GM12878 (cell line): ENCODE data around the gene MPC2. TPM values are rescaled to one million over a fixed set of nuclear protein-coding genes. Genes with fewer than 3 reads are reported as not detected.
A peak's percentile ranks its signal among the peaks of the same experiment; 100 is the strongest.

Source experiments
- ASH2L ChIP-seq: fragments of 300-600, 200-600 bp; sonication (generic); IDR thresholded peaks from 2 replicates; pipeline ENCODE4 v1.6.1; 2017; ENCODE audit warnings: low read depth, mild to moderate bottlenecking, borderline replicate concordance
- BMI1 ChIP-seq: fragments of 450-650 bp; IDR thresholded peaks from 2 replicates; pipeline ENCODE4 v1.6.1; 2016; ENCODE audit warnings: mild to moderate bottlenecking, moderate library complexity, borderline replicate concordance
- DPF2 ChIP-seq: fragments of 450-650 bp; IDR thresholded peaks from 2 replicates; pipeline ENCODE4 v1.6.1; 2017; ENCODE audit warnings: mild to moderate bottlenecking
- FOXM1 ChIP-seq: IDR thresholded peaks from 2 replicates; pipeline ENCODE4 v1.6.1; 2012; ENCODE audit warnings: low read depth, mild to moderate bottlenecking, inconsistent platforms, low read length, moderate library complexity
- PAX5 ChIP-seq: IDR thresholded peaks from 2 replicates; pipeline ENCODE4 v1.6.1; 2011; ENCODE audit warnings: low read depth, low read length, borderline replicate concordance
- RELA ChIP-seq: fragments of 450-650 bp; IDR thresholded peaks from 2 replicates; pipeline ENCODE4 v1.8.0; 2014; ENCODE audit warnings: borderline replicate concordance; ENCODE audit not compliant: partially characterized antibody
- TCF3 ChIP-seq: IDR thresholded peaks from 2 replicates; pipeline ENCODE4 v1.6.1; 2012; ENCODE audit warnings: low read depth, mild to moderate bottlenecking, low read length, borderline replicate concordance; ENCODE audit not compliant: insufficient read depth
- ZNF384 ChIP-seq: IDR thresholded peaks from 2 replicates; pipeline ENCODE4 v1.6.1; 2012; ENCODE audit warnings: low read depth, mild to moderate bottlenecking, low read length, improper control_type of control experiment, borderline replicate concordance
- polyA plus RNA-seq, 11 experiments: library from polyadenylated mRNA; depleted of rRNA in 4 of 11; unstranded in 6 of 11; stranded (reverse) in 5 of 11; fragments of >200 nt; fragmentation: Nextera tagmentation in 4 of 11; fragmentation: Illumina TruSeq in 1 of 11; extraction: Ambion mirVana in 4 of 11; extraction: Trizol in 1 of 11; gene quantifications; 1 replicate in 1 of 11; 2 replicates in 10 of 11; pipeline versions ENCODE4 v1.2.1 to v1.2.3, GENCODE V29; 2011 to 2016; ENCODE audit warnings: inconsistent platforms in 2 of 11, missing spikeins in 2 of 11, low read depth in 1 of 11
- total RNA-seq, 4 experiments: library from RNA; depleted of rRNA in 3 of 4; stranded (reverse); fragments of >200 nt in 3 of 4; fragmentation: Illumina TruSeq in 1 of 4; extraction: Trizol in 1 of 4; gene quantifications; 2 replicates each; pipeline versions ENCODE4 v1.2.1 to v1.2.3, GENCODE V29; 2013 to 2021
- TF ChIP-seq, protein P1 (sequence below): fragments of 450-650 bp; IDR thresholded peaks from 2 replicates; pipeline ENCODE4 v1.6.1; 2016; ENCODE audit warnings: mild to moderate bottlenecking, moderate library complexity, borderline replicate concordance
- TF ChIP-seq, protein P2 (sequence below): fragments of 450-650 bp; IDR thresholded peaks from 2 replicates; pipeline ENCODE4 v1.6.1; 2017; ENCODE audit warnings: low read depth, mild to moderate bottlenecking, moderate library complexity
- TF ChIP-seq, protein P3 (sequence below): IDR thresholded peaks from 2 replicates; pipeline ENCODE4 v1.6.1; 2012; ENCODE audit warnings: improper control_type of control experiment, low read depth, low read length; ENCODE audit not compliant: insufficient replicate concordance
- TF ChIP-seq, protein P4 (sequence below): IDR thresholded peaks from 2 replicates; pipeline ENCODE4 v1.6.1; 2011; ENCODE audit warnings: mild to moderate bottlenecking, low read depth, low read length, moderate library complexity; ENCODE audit not compliant: insufficient replicate concordance
- TF ChIP-seq, protein P5 (sequence below): fragments of 450-650 bp; IDR thresholded peaks from 2 replicates; pipeline ENCODE4 v1.6.1; 2017; ENCODE audit warnings: mild to moderate bottlenecking

MPC2 gene
- total and polyA plus RNA-seq, 10 of the 15 experiments (the other 5 are each of a cell fraction or from before 2014, with no cell fraction given), result 22.5 to 164 (median 63.3) TPM

DNA sequence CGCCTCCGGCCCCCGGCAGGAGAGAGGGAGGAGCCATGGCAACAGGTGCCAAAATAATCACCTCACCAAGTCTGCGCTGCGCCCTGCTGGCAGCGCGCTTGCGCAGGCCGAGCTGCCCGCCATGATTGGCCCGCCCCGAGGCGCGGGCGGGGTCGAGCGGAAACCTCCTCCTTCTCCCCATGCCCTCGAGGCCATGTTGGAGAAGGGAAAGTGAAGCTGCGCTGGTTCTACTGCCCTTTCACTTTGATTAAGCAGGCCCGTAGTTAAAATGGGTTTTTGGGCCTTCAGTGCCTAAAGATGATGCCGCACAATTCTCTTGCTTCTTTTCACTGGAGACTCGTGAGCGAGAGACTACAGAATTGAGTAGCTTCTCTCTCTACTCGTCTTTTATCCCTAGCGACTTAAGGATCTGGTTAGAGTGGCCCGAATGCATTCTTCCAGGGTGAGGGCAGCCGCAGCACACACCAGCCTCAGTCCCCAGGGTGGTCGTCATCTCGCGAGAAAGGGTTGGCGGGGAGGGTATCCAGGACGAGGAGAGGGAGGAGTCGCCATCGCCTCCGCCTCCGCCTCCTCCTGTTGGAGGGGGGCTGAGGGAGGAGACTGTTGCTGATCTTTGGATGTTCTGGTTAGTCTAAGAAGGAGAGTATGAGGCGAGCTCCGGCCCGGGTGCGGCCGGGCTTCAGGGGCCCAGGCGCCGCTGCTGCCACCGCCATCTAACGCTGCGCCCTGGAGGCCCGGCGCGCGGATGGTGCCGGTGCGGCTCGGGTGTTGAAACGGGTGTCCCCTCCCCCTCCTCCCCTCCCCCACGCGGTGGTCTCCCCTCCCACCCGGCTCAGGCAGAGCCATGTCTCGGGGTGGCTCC, 573 bp downstream of the MPC2 start, which contains the start of gene DCAF6 (continued):
- TF ChIP-seq, protein P1, sequence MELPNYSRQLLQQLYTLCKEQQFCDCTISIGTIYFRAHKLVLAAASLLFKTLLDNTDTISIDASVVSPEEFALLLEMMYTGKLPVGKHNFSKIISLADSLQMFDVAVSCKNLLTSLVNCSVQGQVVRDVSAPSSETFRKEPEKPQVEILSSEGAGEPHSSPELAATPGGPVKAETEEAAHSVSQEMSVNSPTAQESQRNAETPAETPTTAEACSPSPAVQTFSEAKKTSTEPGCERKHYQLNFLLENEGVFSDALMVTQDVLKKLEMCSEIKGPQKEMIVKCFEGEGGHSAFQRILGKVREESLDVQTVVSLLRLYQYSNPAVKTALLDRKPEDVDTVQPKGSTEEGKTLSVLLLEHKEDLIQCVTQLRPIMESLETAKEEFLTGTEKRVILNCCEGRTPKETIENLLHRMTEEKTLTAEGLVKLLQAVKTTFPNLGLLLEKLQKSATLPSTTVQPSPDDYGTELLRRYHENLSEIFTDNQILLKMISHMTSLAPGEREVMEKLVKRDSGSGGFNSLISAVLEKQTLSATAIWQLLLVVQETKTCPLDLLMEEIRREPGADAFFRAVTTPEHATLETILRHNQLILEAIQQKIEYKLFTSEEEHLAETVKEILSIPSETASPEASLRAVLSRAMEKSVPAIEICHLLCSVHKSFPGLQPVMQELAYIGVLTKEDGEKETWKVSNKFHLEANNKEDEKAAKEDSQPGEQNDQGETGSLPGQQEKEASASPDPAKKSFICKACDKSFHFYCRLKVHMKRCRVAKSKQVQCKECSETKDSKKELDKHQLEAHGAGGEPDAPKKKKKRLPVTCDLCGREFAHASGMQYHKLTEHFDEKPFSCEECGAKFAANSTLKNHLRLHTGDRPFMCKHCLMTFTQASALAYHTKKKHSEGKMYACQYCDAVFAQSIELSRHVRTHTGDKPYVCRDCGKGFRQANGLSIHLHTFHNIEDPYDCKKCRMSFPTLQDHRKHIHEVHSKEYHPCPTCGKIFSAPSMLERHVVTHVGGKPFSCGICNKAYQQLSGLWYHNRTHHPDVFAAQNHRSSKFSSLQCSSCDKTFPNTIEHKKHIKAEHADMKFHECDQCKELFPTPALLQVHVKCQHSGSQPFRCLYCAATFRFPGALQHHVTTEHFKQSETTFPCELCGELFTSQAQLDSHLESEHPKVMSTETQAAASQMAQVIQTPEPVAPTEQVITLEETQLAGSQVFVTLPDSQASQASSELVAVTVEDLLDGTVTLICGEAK, result peak; percentile 71; the same call in 1 of the 2 replicates
- TF ChIP-seq, protein P2, sequence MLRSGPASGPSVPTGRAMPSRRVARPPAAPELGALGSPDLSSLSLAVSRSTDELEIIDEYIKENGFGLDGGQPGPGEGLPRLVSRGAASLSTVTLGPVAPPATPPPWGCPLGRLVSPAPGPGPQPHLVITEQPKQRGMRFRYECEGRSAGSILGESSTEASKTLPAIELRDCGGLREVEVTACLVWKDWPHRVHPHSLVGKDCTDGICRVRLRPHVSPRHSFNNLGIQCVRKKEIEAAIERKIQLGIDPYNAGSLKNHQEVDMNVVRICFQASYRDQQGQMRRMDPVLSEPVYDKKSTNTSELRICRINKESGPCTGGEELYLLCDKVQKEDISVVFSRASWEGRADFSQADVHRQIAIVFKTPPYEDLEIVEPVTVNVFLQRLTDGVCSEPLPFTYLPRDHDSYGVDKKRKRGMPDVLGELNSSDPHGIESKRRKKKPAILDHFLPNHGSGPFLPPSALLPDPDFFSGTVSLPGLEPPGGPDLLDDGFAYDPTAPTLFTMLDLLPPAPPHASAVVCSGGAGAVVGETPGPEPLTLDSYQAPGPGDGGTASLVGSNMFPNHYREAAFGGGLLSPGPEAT, result peak; percentile 85
- TF ChIP-seq RELA (peak; percentile 66), ZNF384 (no peak), PAX5 (no peak), BMI1 (peak; percentile 93), TCF3 (0 out of 2 replicates have a peak, but pooled peaks have one; percentile 31), FOXM1 (no peak), ASH2L (0 out of 2 replicates have a peak, but pooled peaks have one; percentile 42), DPF2 (no peak)
- TF ChIP-seq, protein P3, sequence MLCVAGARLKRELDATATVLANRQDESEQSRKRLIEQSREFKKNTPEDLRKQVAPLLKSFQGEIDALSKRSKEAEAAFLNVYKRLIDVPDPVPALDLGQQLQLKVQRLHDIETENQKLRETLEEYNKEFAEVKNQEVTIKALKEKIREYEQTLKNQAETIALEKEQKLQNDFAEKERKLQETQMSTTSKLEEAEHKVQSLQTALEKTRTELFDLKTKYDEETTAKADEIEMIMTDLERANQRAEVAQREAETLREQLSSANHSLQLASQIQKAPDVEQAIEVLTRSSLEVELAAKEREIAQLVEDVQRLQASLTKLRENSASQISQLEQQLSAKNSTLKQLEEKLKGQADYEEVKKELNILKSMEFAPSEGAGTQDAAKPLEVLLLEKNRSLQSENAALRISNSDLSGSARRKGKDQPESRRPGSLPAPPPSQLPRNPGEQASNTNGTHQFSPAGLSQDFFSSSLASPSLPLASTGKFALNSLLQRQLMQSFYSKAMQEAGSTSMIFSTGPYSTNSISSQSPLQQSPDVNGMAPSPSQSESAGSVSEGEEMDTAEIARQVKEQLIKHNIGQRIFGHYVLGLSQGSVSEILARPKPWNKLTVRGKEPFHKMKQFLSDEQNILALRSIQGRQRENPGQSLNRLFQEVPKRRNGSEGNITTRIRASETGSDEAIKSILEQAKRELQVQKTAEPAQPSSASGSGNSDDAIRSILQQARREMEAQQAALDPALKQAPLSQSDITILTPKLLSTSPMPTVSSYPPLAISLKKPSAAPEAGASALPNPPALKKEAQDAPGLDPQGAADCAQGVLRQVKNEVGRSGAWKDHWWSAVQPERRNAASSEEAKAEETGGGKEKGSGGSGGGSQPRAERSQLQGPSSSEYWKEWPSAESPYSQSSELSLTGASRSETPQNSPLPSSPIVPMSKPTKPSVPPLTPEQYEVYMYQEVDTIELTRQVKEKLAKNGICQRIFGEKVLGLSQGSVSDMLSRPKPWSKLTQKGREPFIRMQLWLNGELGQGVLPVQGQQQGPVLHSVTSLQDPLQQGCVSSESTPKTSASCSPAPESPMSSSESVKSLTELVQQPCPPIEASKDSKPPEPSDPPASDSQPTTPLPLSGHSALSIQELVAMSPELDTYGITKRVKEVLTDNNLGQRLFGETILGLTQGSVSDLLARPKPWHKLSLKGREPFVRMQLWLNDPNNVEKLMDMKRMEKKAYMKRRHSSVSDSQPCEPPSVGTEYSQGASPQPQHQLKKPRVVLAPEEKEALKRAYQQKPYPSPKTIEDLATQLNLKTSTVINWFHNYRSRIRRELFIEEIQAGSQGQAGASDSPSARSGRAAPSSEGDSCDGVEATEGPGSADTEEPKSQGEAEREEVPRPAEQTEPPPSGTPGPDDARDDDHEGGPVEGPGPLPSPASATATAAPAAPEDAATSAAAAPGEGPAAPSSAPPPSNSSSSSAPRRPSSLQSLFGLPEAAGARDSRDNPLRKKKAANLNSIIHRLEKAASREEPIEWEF, result no peak
- TF ChIP-seq, protein P4, sequence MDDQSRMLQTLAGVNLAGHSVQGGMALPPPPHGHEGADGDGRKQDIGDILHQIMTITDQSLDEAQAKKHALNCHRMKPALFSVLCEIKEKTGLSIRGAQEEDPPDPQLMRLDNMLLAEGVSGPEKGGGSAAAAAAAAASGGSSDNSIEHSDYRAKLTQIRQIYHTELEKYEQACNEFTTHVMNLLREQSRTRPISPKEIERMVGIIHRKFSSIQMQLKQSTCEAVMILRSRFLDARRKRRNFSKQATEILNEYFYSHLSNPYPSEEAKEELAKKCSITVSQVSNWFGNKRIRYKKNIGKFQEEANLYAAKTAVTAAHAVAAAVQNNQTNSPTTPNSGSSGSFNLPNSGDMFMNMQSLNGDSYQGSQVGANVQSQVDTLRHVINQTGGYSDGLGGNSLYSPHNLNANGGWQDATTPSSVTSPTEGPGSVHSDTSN, result no peak
- TF ChIP-seq, protein P5, sequence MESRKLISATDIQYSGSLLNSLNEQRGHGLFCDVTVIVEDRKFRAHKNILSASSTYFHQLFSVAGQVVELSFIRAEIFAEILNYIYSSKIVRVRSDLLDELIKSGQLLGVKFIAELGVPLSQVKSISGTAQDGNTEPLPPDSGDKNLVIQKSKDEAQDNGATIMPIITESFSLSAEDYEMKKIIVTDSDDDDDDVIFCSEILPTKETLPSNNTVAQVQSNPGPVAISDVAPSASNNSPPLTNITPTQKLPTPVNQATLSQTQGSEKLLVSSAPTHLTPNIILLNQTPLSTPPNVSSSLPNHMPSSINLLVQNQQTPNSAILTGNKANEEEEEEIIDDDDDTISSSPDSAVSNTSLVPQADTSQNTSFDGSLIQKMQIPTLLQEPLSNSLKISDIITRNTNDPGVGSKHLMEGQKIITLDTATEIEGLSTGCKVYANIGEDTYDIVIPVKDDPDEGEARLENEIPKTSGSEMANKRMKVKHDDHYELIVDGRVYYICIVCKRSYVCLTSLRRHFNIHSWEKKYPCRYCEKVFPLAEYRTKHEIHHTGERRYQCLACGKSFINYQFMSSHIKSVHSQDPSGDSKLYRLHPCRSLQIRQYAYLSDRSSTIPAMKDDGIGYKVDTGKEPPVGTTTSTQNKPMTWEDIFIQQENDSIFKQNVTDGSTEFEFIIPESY, result peak; percentile 85; the same call in 1 of the 2 replicates
